ENCODE results near the gene NIT1. TPM values are rescaled to one million over a fixed set of nuclear protein-coding genes. Genes with fewer than 3 reads are reported as not detected.
A peak's percentile ranks its signal among the peaks of the same experiment; 100 is the strongest.

NIT1 gene
- total RNA-seq, 1 experiment from 2014 or later: 26.8 TPM

DNA sequence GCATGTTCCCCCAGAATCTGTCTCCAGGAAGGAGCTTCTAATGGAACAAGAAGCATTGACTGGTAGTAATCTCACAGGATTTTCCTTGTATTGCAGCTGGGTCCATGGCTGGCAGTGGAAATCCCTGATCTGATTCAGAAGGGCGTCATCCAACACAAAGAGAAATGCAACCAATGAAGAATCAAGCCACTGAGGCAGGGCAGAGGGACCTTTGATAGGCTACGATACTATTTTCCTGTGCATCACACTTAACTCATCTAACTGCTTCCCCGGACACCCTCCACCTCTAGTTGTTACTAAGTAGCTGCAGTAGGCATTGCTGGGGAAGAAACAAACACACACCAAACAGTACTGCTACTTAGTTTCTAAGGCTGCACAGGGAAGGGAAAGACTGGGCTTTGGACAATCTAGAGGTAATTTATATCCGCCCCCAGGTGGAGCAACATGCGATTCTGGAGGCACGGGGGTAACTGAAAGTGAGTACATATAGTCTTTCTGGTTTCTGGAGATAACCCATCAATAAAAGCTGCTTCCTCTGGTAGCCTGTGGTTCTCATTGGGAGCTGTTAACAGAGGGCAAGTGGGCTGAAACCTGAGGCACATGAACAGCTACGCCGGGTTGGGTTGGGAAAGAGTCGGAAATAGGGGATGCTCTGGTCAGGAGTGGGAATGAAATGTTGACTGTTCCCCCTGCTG lies 40.6 kb downstream of the NIT1 start:
- no peaks in the 10 kb centered on the region for H3K9me3 ChIP-seq (ENCODE audit: insufficient read depth, low read depth)
- intact Hi-C loops (cut with micrococcal nuclease; ENCODE audit: unreplicated experiment): no loop called here
- peaks cover 23% of the 10 kb centered on the region for H3F3A ChIP-seq (ENCODE audit: insufficient read depth, low read depth)
- peaks cover 16% of the 10 kb centered on the region for H3K36me3 ChIP-seq (ENCODE audit: low read depth)
- peaks cover 32% of the 10 kb centered on the region for H3K79me2 ChIP-seq (ENCODE audit: low read depth)
- peak overlapping the region; percentile 91 for H3K4me2 ChIP-seq
- H3K4me1 ChIP-seq (replicated peaks; ENCODE audit: insufficient read depth): peaks cover 18% of the 10 kb centered on the region; the same call in 1 of the 2 replicates
- no TSS peak for BruUV-seq (replicated peaks)
- peak overlapping the region; percentile 77 for H2AFZ ChIP-seq
- H3K27me3 ChIP-seq (ENCODE audit: insufficient read depth, low read depth): no peaks in the 10 kb centered on the region
- no peaks in the 10 kb centered on the region for H4K20me1 ChIP-seq (ENCODE audit: insufficient read depth)
- ChIA-PET POLR2A (ENCODE audit: unreplicated experiment) (no interaction called here), CTCF (no interaction called here)
- H3K9me2 ChIP-seq (ENCODE audit: insufficient read depth): no peaks in the 10 kb centered on the region
- no peak overlapping the region for H3K27ac ChIP-seq
- TF ChIP-seq EZH2 (IDR thresholded peaks at IDR 0.05; ENCODE audit: low read depth): no peak
- TF ChIP-seq, protein P1, sequence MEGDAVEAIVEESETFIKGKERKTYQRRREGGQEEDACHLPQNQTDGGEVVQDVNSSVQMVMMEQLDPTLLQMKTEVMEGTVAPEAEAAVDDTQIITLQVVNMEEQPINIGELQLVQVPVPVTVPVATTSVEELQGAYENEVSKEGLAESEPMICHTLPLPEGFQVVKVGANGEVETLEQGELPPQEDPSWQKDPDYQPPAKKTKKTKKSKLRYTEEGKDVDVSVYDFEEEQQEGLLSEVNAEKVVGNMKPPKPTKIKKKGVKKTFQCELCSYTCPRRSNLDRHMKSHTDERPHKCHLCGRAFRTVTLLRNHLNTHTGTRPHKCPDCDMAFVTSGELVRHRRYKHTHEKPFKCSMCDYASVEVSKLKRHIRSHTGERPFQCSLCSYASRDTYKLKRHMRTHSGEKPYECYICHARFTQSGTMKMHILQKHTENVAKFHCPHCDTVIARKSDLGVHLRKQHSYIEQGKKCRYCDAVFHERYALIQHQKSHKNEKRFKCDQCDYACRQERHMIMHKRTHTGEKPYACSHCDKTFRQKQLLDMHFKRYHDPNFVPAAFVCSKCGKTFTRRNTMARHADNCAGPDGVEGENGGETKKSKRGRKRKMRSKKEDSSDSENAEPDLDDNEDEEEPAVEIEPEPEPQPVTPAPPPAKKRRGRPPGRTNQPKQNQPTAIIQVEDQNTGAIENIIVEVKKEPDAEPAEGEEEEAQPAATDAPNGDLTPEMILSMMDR (conservative IDR thresholded peaks at IDR 0.05): no peak
- no peak for DNase-seq
- peak overlapping the region; percentile 94; the same call in 1 of the 2 replicates for H3K4me3 ChIP-seq

DNA sequence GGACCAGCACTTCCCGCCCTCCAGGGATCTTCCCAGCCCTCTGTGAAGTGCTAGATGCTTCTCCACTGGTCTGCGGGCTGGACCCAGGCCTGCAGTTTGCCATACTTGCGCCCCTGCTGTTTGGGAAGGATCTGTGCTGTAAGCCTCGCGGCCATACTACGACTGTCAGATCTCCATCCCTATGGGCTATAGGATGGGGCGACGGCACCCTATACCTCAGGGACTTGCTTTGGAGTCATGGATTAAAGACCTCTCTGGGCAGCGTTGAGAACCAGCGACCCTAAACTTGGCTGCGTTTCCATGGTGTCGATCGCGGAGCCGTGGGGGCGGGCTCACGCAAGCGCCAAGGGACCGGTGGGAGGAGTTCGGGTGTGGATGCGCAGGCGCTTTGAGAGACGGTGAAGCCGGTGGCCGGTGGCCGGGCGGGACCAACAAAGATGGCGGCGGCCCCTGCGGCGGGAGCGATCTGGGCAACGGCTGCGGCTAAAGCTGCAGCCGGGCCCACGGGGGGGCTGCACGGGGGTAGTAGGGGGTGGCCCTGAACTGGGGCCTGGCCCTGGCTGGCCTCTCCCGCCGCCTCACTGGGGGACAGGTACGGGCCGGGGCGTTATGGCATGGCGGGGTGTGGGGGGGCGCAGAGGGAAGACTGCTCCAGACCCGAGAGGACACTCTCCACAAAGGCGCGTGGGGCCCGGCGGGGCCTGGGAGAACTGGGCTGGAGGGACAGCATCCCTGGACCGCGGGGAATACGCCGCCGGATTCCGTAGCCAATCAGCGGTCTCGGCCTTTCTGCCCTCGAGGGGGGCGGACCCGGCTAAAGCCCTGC lies 41.4 kb downstream of the NIT1 start, which contains the start of gene USP21:
Gene USP21 (plus strand): TSS at position 414 of the 826 bp plus-strand sequence. CDS start 1,141 bp downstream, outside the sequence.
- CTCF ChIA-PET: no interaction called here
- peak within 1 kb of the TSS; percentile 38 for H3K27ac ChIP-seq
- H3K79me2 ChIP-seq (ENCODE audit: low read depth): peaks cover 32% of the 10 kb centered on the region
- H4K20me1 ChIP-seq (ENCODE audit: insufficient read depth): no peaks in the 10 kb centered on the region
- peak within 1 kb of the TSS; percentile 94 for H3K4me3 ChIP-seq
- peak within 1 kb of the TSS; percentile 77 for H2AFZ ChIP-seq
- POLR2A ChIA-PET (ENCODE audit: unreplicated experiment): no interaction called here
- peaks cover 23% of the 10 kb centered on the region for H3F3A ChIP-seq (ENCODE audit: insufficient read depth, low read depth)
- intact Hi-C loops (cut with micrococcal nuclease; ENCODE audit: unreplicated experiment): no loop called here
- no peaks in the 10 kb centered on the region for H3K9me2 ChIP-seq (ENCODE audit: insufficient read depth)
- peaks cover 16% of the 10 kb centered on the region for H3K36me3 ChIP-seq (ENCODE audit: low read depth)
- TF ChIP-seq, protein P1 (conservative IDR thresholded peaks at IDR 0.05): no peak; the same call in 1 of the 2 replicates
- TF ChIP-seq EZH2 (IDR thresholded peaks at IDR 0.05; ENCODE audit: low read depth): no peak
- no peaks in the 10 kb centered on the region for H3K27me3 ChIP-seq (ENCODE audit: insufficient read depth, low read depth)
- DNase-seq: peak; percentile 74 to 88
- BruUV-seq (replicated peaks): TSS peak; percentile 10
- no peaks in the 10 kb centered on the region for H3K9me3 ChIP-seq (ENCODE audit: insufficient read depth, low read depth)
- peak within 1 kb of the TSS; percentile 91 for H3K4me2 ChIP-seq
- H3K4me1 ChIP-seq (replicated peaks; ENCODE audit: insufficient read depth): peaks cover 18% of the 10 kb centered on the region; the same call in 1 of the 2 replicates

GRCh38 chr1:161159913-161160243 lies 42.0 kb downstream of the NIT1 start:
- Histone ChIP-seq H3K4me2 (peak overlapping the region; percentile 91), H3F3A (ENCODE audit: insufficient read depth, low read depth) (peaks cover 26% of the 10 kb centered on the region), H3K4me3 (peak overlapping the region; percentile 94), H2AFZ (peak overlapping the region; percentile 77), H3K27ac (peak overlapping the region; percentile 38; the same call in 1 of the 2 replicates), H3K4me1 (replicated peaks; ENCODE audit: insufficient read depth) (peaks cover 17% of the 10 kb centered on the region), H3K9me2 (ENCODE audit: insufficient read depth) (no peaks in the 10 kb centered on the region), H3K9me3 (ENCODE audit: insufficient read depth, low read depth) (no peaks in the 10 kb centered on the region), H3K27me3 (ENCODE audit: insufficient read depth, low read depth) (no peaks in the 10 kb centered on the region), H3K79me2 (ENCODE audit: low read depth) (peaks cover 27% of the 10 kb centered on the region), H3K36me3 (ENCODE audit: low read depth) (peaks cover 16% of the 10 kb centered on the region), H4K20me1 (ENCODE audit: insufficient read depth) (no peaks in the 10 kb centered on the region)
- POLR2A ChIA-PET (ENCODE audit: unreplicated experiment): no interaction called here
- intact Hi-C loops (cut with micrococcal nuclease; ENCODE audit: unreplicated experiment): no loop called here
- no TSS peak for BruUV-seq (replicated peaks)
- CTCF ChIA-PET: no interaction called here
- no peak for DNase-seq
- TF ChIP-seq EZH2 (IDR thresholded peaks at IDR 0.05; ENCODE audit: low read depth): no peak

Data from PC-9 (cell line).